Endothelial cell (in vitro differentiated cells): Measurements from ENCODE around the gene TPP1. TPM values are rescaled to one million over a fixed set of nuclear protein-coding genes. Genes with fewer than 3 reads are reported as not detected.

Experiments
- DNase-seq: peaks from one replicate; pipeline ENCODE4 v3.0.0; 2021; ENCODE audit warnings: low spot score
- H3K27ac Mint-ChIP-seq: one replicate; pipeline ENCODE4 v1.8.0; 2021; ENCODE audit warnings: mixed read lengths, inconsistent platforms; ENCODE audit not compliant: unreplicated experiment
- H3K27me3 Mint-ChIP-seq: one replicate; pipeline ENCODE4 v1.8.0; 2021; ENCODE audit warnings: mild to moderate bottlenecking, moderate library complexity, mixed read lengths, inconsistent platforms; ENCODE audit not compliant: unreplicated experiment
- H3K36me3 Mint-ChIP-seq: one replicate; pipeline ENCODE4 v1.8.0; 2021; ENCODE audit warnings: mild to moderate bottlenecking, low read depth, mixed read lengths, inconsistent platforms; ENCODE audit not compliant: unreplicated experiment
- H3K4me1 Mint-ChIP-seq: one replicate; pipeline ENCODE4 v1.8.0; 2021; ENCODE audit warnings: mild to moderate bottlenecking, mixed read lengths, inconsistent platforms; ENCODE audit not compliant: unreplicated experiment
- H3K4me3 Mint-ChIP-seq: one replicate; pipeline ENCODE4 v1.8.0; 2021; ENCODE audit warnings: mild to moderate bottlenecking, mixed read lengths, inconsistent platforms; ENCODE audit not compliant: unreplicated experiment
- H3K9me3 Mint-ChIP-seq: one replicate; pipeline ENCODE4 v1.8.0; 2021; ENCODE audit warnings: mixed read lengths, inconsistent platforms; ENCODE audit not compliant: unreplicated experiment
- total RNA-seq: library from RNA; stranded (reverse); fragmentation: NEBNext Ultra II Directional; extraction: Animal tissue kit (Norgen Biotek cat#: 25700); gene quantifications from one replicate; pipeline ENCODE4 v1.2.1, GENCODE V29; 2021; ENCODE audit not compliant: unreplicated experiment
- TF ChIP-seq, protein P1 (sequence below): fragments of 200-600 bp; sonication (generic); IDR thresholded peaks from one replicate; pipeline ENCODE4 v1.5.0; 2021; ENCODE audit warnings: antibody characterized with exemption; ENCODE audit not compliant: unreplicated experiment

Gene TPP1
- total RNA-seq, 1 donor from 2014 or later: 52.9 TPM

DNA sequence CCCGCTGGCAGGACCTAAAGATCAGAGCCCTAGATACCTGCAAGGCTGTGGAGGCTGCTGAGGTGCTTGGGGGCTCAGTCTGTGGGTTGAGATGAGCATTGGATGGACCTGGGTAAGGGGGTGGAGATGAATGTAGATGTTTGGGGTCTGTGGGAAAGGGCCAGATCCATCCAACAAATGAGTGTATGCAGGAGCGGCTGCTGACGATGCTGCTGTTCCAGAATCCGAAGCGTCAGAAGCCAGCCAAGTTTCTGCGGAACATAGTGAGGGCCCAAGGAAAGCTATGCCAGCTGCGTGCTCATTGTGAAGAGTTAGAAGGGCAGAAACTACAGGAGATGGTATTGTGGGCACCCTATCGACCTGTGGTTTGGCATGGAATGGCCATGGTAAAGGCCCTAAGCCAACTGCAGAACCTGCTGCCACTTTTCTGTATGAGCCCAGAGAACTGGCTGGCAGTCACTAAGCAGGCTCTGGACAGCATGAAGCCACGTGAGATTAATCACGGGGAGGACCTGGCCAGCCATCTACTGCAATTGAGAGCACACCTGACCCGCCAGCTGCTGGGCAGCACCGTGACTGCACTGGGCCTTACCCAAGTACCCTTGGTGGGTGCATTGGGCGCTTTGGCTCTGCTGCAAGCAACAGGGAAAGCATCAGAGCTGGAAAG, 52.4 kb downstream of the TPP1 start:
- Mint-ChIP-seq H3K27ac (no peak overlapping the region), H3K36me3 (peaks cover 18% of the 10 kb centered on the region), H3K4me3 (peak overlapping the region; percentile 81), H3K27me3 (peaks cover 9% of the 10 kb centered on the region), H3K9me3 (no peaks in the 10 kb centered on the region), H3K4me1 (no peaks in the 10 kb centered on the region)
- TF ChIP-seq, protein P1, sequence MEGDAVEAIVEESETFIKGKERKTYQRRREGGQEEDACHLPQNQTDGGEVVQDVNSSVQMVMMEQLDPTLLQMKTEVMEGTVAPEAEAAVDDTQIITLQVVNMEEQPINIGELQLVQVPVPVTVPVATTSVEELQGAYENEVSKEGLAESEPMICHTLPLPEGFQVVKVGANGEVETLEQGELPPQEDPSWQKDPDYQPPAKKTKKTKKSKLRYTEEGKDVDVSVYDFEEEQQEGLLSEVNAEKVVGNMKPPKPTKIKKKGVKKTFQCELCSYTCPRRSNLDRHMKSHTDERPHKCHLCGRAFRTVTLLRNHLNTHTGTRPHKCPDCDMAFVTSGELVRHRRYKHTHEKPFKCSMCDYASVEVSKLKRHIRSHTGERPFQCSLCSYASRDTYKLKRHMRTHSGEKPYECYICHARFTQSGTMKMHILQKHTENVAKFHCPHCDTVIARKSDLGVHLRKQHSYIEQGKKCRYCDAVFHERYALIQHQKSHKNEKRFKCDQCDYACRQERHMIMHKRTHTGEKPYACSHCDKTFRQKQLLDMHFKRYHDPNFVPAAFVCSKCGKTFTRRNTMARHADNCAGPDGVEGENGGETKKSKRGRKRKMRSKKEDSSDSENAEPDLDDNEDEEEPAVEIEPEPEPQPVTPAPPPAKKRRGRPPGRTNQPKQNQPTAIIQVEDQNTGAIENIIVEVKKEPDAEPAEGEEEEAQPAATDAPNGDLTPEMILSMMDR: no peak
- no peak for DNase-seq

DNA sequence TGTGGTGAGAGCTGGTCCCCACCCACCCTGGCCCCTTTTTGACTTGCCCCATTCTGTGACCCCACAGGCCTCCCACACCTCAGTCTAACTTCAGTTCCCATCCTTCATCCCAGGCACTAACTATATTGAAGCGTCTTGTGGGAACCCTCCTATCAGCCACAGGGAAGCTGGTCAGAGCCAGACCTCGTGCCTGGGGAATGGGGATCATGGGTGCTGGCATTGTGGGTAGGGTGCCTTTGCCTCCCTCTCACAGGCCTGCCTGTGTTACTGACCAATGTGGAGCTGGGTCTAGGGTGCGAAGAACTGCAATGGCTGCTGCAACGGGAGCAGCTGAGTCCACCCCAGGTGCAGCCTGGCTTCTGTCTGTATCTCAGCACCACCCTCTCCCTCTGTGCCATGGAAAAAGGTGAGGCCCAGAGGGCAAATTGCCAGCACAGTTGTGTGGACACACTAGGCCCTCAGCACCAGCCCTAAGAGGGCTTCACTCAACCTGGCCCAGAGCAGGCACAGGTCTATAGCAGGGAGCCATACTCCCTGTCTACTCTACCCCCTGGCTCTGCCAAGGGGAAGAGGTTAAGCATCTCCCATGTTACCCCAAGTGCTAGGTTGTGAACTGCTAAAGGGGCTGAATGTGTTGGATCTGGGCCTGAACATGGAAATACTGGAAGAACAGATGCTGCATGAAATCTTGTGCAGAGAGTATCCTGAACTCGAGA, 53.1 kb downstream of the TPP1 start:
- TF ChIP-seq, protein P1: no peak
- H3K36me3 Mint-ChIP-seq: peaks cover 18% of the 10 kb centered on the region
- H3K4me3 Mint-ChIP-seq: peak overlapping the region; percentile 81
- H3K27me3 Mint-ChIP-seq: peaks cover 9% of the 10 kb centered on the region
- no peak overlapping the region for H3K27ac Mint-ChIP-seq
- H3K9me3 Mint-ChIP-seq: no peaks in the 10 kb centered on the region
- no peak for DNase-seq
- H3K4me1 Mint-ChIP-seq: no peaks in the 10 kb centered on the region

DNA sequence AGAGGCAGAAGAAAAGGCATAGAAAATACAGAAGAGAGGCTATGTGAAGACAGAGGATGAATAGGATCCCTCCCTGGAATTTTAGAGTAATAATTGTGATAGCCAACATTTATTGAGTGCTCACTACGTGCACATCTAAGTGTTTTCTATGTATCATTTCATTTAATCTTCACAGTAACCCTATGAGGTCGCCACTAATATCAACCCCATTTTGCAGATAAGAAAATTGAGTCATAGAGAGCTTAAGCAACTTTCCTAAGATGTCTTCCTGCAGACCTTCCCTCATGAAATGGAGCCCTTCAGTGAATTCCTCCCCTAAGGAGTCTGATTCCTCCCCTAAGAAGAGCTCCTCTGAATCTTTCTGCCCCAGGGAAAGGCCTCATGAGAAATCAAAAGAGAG, 53.9 kb downstream of the TPP1 start:
- H3K4me3 Mint-ChIP-seq: no peak overlapping the region
- H3K4me1 Mint-ChIP-seq: no peaks in the 10 kb centered on the region
- no peak overlapping the region for H3K27ac Mint-ChIP-seq
- peaks cover 18% of the 10 kb centered on the region for H3K36me3 Mint-ChIP-seq
- H3K9me3 Mint-ChIP-seq: no peaks in the 10 kb centered on the region
- TF ChIP-seq, protein P1: no peak
- H3K27me3 Mint-ChIP-seq: peaks cover 9% of the 10 kb centered on the region
- DNase-seq: no peak

DNA sequence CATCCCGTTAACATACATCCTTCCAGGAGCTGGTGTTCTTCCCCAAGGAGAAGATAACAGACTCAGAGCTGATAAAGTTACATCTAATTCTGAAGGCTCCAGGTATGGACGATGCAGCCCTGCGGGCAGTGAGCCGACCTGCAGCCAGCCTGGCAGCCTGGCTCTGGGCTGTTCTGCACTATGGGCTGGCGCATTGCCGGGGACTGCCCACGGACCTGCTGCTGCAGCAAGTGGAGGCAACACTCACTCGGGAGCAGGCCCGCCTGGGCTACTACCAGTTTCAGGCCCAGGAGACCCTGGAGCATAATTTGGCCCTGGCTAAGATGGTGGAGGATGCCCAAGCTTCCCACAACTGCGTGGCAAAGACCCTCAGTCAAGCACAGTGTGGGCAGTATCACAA, 55.6 kb downstream of the TPP1 start:
- Mint-ChIP-seq H3K27me3 (peaks cover 10% of the 10 kb centered on the region), H3K9me3 (no peaks in the 10 kb centered on the region), H3K36me3 (peaks cover 14% of the 10 kb centered on the region), H3K27ac (no peak overlapping the region), H3K4me1 (peaks cover 12% of the 10 kb centered on the region), H3K4me3 (no peak overlapping the region)
- TF ChIP-seq, protein P1: no peak
- no peak for DNase-seq

DNA sequence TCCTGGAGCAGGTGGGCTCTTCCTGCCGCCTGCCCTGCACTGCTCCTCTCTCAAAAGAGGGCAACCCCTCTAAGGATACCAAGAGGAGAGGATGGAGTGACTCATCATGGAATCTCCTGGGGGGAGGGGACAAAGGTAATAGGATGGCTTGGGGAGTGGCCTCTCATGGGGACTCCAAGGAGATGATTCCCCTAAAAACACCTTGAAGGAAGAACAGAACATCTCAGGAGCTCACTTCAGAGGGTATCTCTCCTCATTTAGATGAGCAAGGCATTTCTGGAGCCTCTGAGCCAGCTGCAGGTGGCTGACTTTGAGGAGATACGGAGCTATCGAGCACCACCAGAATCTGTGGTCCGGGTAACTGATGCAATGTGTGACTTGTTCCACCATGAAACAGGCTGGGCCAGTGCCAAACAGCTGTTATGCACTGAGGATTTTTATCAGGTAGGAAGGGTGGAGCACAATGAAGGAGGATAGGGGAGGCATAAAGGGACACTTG, 56.1 kb downstream of the TPP1 start:
- no peak overlapping the region for H3K27ac Mint-ChIP-seq
- no peaks in the 10 kb centered on the region for H3K9me3 Mint-ChIP-seq
- H3K4me1 Mint-ChIP-seq: peaks cover 15% of the 10 kb centered on the region
- peaks cover 11% of the 10 kb centered on the region for H3K27me3 Mint-ChIP-seq
- H3K4me3 Mint-ChIP-seq: no peak overlapping the region
- peaks cover 14% of the 10 kb centered on the region for H3K36me3 Mint-ChIP-seq
- TF ChIP-seq, protein P1: no peak
- no peak for DNase-seq
